HepG2 (cell line): ENCODE results near the gene THADA. TPM values are rescaled to one million over a fixed set of nuclear protein-coding genes. Genes with fewer than 3 reads are reported as not detected.
A peak's percentile ranks its signal among the peaks of the same experiment; 100 is the strongest.

Experiments
- ELF1 ChIP-seq: sonication (generic); formaldehyde crosslinking; IDR thresholded peaks from 2 replicates; pipeline ENCODE4 v1.4.0; 2020; ENCODE audit warnings: missing genetic modification reagents
- GABPA ChIP-seq, 2 experiments: IDR thresholded peaks; 2 replicates each; pipeline ENCODE4 v1.6.1; 2011 to 2016; ENCODE audit warnings: low read depth in 2 of 2, low read length in 1 of 2, missing biosample characterization in 1 of 2, missing genetic modification characterization in 1 of 2
- HNRNPL ChIP-seq: fragments of 200-400 bp; formaldehyde crosslinking; IDR thresholded peaks from 2 replicates; pipeline ENCODE4 v1.6.1; 2017; ENCODE audit warnings: mild to moderate bottlenecking, low read depth, low read length
- KDM6A ChIP-seq: IDR thresholded peaks from 2 replicates; pipeline ENCODE4 v1.6.1; 2016; ENCODE audit warnings: low read depth
- MED1 ChIP-seq: sonication (generic); formaldehyde crosslinking; IDR thresholded peaks from 2 replicates; pipeline ENCODE4 v1.4.0; 2020; ENCODE audit warnings: missing genetic modification reagents
- SOX13 ChIP-seq, 3 experiments: fragments of 450-650 bp in 1 of 3; sonication (generic) in 1 of 3; formaldehyde crosslinking in 1 of 3; IDR thresholded peaks in 2 of 3; conservative IDR thresholded peaks in 1 of 3; 2 replicates each; pipeline versions ENCODE4 v1.5.0 to v1.6.1; 2016 to 2020; ENCODE audit warnings: antibody characterized with exemption in 1 of 3, mild to moderate bottlenecking in 1 of 3, missing compliant biosample characterization in 1 of 3, missing genetic modification reagents in 1 of 3, moderate library complexity in 1 of 3
- STAG1 ChIP-seq: sonication (generic); formaldehyde crosslinking; IDR thresholded peaks from 2 replicates; pipeline ENCODE4 v1.4.0; 2020; ENCODE audit warnings: missing genetic modification reagents
- ZNF251 ChIP-seq: sonication (generic); formaldehyde crosslinking; IDR thresholded peaks from 2 replicates; pipeline ENCODE4 v1.9.0; 2021; ENCODE audit warnings: mild to moderate bottlenecking, missing genetic modification reagents
- ZNF33B ChIP-seq: sonication (generic); formaldehyde crosslinking; IDR thresholded peaks from 2 replicates; pipeline ENCODE4 v1.5.1; 2020; ENCODE audit warnings: mild to moderate bottlenecking, missing genetic modification reagents
- ZNF350 ChIP-seq: sonication (generic); formaldehyde crosslinking; IDR thresholded peaks from 2 replicates; pipeline ENCODE4 v1.4.0; 2020; ENCODE audit warnings: mild to moderate bottlenecking, low read depth, missing genetic modification reagents, borderline replicate concordance
- ZNF672 ChIP-seq: sonication (generic); formaldehyde crosslinking; IDR thresholded peaks from 2 replicates; pipeline ENCODE4 v1.8.1; 2022; ENCODE audit warnings: missing genetic modification reagents
- polyA plus RNA-seq, 8 experiments: library from polyadenylated mRNA; depleted of rRNA in 3 of 8; stranded (reverse) in 7 of 8; unstranded in 1 of 8; fragments of >200 nt; fragmentation: Illumina TruSeq in 4 of 8; extraction: Trizol in 4 of 8; gene quantifications; 2 replicates each; pipeline versions ENCODE4 v1.2.1 to v1.2.3, GENCODE V29; 2011 to 2016; ENCODE audit warnings: low read depth in 4 of 8, missing spikeins in 1 of 8, mixed read lengths in 1 of 8; ENCODE audit not compliant: insufficient read depth in 1 of 8
- total RNA-seq, 5 experiments: library from RNA; depleted of rRNA; stranded (reverse); fragments of >200 nt; fragmentation: Illumina TruSeq; extraction: Trizol; gene quantifications; 2 replicates each; pipeline ENCODE4 v1.2.3, GENCODE V29; 2016; ENCODE audit warnings: low read depth in 1 of 5
- TF ChIP-seq, protein P1 (sequence below): sonication (generic); IDR thresholded peaks from 2 replicates; pipeline ENCODE4 v1.6.1; 2016; ENCODE audit warnings: low read depth, borderline replicate concordance
- TF ChIP-seq, protein P2 (sequence below), 2 experiments: sonication (generic) in 1 of 2; formaldehyde crosslinking in 1 of 2; IDR thresholded peaks; 2 replicates each; pipeline versions ENCODE4 v1.5.1 to v1.6.1; 2011 to 2020; ENCODE audit warnings: borderline replicate concordance in 1 of 2, low read depth in 1 of 2, low read length in 1 of 2, mild to moderate bottlenecking in 1 of 2, missing genetic modification reagents in 1 of 2, moderate library complexity in 1 of 2
- TF ChIP-seq, protein P3 (sequence below): IDR thresholded peaks from 2 replicates; pipeline ENCODE4 v1.6.1; 2016; ENCODE audit warnings: missing genetic modification reagents, missing compliant biosample characterization
- TF ChIP-seq, protein P4 (sequence below): sonication (generic); formaldehyde crosslinking; IDR thresholded peaks from 2 replicates; pipeline ENCODE4 v1.8.1; 2023; ENCODE audit warnings: mild to moderate bottlenecking, missing genetic modification reagents

Gene THADA
- total and polyA plus RNA-seq, 2 of the 13 experiments (the other 11 are each of a cell fraction or from before 2014, with no cell fraction given): 12.7 to 21.7 TPM

DNA sequence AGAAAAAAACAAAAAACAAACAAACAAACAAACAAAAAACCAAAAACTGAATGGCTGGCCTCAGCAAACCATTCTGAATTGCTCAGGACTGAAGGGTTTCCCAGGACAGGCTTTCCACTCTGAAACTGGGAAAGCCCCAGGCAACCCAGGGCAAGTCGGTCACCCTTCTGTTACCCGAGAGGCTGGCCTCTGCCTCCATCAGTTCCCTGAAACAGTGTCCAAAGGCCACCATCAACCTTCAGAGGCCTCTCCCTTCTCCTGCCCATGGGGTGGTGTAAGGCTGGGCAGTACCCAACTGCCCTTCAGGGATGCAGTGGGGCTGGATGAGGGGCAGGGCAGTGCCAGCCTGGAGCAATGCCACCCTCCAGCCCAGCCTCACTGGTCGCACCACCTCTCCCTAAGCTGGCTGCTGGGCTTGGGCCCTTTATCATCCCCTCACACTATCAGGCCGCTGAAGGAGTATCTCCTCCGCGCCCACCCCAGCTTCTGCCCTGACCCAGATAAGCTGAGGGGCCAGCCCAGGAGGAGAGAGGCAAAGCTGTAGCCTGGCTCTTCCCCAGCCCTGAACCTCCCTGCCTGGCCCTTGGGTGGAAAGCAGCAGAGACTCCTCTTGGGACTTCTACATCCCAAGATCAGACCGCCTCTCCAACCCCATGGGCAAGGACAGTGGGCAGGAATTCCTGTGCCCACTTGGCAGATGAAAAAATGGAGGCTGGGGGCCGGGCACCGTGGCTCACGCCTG is 405.4 kb downstream of the THADA start (continued):
- TF ChIP-seq, protein P1, sequence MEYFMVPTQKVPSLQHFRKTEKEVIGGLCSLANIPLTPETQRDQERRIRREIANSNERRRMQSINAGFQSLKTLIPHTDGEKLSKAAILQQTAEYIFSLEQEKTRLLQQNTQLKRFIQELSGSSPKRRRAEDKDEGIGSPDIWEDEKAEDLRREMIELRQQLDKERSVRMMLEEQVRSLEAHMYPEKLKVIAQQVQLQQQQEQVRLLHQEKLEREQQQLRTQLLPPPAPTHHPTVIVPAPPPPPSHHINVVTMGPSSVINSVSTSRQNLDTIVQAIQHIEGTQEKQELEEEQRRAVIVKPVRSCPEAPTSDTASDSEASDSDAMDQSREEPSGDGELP: no peak
- TF ChIP-seq, protein P2, sequence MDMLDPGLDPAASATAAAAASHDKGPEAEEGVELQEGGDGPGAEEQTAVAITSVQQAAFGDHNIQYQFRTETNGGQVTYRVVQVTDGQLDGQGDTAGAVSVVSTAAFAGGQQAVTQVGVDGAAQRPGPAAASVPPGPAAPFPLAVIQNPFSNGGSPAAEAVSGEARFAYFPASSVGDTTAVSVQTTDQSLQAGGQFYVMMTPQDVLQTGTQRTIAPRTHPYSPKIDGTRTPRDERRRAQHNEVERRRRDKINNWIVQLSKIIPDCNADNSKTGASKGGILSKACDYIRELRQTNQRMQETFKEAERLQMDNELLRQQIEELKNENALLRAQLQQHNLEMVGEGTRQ (IDR thresholded peaks at IDR 0.05; ENCODE audit: low read depth, low read length): no peak
- TF ChIP-seq, protein P2 (CRISPR knock-in tag; IDR thresholded peaks at IDR 0.05; ENCODE audit: borderline replicate concordance): no peak
- TF ChIP-seq ELF1 (no peak), GABPA (IDR thresholded peaks at IDR 0.05; ENCODE audit: low read depth, low read length) (no peak), GABPA (CRISPR knock-in tag; IDR thresholded peaks at IDR 0.05; ENCODE audit: low read depth) (no peak), HNRNPL (peak; percentile 95), ZNF350 (CRISPR knock-in tag) (no peak), STAG1 (no peak), SOX13 (IDR thresholded peaks at IDR 0.05) (no peak), SOX13 (CRISPR knock-in tag; conservative IDR thresholded peaks at IDR 0.05 in 1 of 2, IDR thresholded peaks at IDR 0.05 in 1 of 2) (no peak), KDM6A (no peak), ZNF672 (CRISPR knock-in tag) (no peak), MED1 (CRISPR knock-in tag) (no peak), ZNF251 (CRISPR knock-in tag) (no peak), ZNF33B (no peak)
- TF ChIP-seq, protein P3, sequence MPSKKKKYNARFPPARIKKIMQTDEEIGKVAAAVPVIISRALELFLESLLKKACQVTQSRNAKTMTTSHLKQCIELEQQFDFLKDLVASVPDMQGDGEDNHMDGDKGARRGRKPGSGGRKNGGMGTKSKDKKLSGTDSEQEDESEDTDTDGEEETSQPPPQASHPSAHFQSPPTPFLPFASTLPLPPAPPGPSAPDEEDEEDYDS: no peak
- TF ChIP-seq, protein P4, sequence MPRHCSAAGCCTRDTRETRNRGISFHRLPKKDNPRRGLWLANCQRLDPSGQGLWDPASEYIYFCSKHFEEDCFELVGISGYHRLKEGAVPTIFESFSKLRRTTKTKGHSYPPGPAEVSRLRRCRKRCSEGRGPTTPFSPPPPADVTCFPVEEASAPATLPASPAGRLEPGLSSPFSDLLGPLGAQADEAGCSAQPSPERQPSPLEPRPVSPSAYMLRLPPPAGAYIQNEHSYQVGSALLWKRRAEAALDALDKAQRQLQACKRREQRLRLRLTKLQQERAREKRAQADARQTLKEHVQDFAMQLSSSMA: no peak
